Cardiac fibroblast (primary cell): ENCODE measurements around the gene EHD4.

Experiments used
- DNase-seq, 2 donors: peaks; one replicate each; pipeline versions ENCODE4 v3.0.0 to v3.0.0-alpha.2; 2010; ENCODE audit warnings: low read depth in 2 of 2
- H3K4me3 ChIP-seq, 2 donors: replicated peaks in 1 of 2; 1 replicate in 1 of 2; 2 replicates in 1 of 2; pipeline ENCODE4 v1.5.1; 2011; ENCODE audit warnings: low read depth in 2 of 2, low read length in 2 of 2, mild to moderate bottlenecking in 2 of 2, moderate library complexity in 1 of 2
- TF ChIP-seq, protein P1 (sequence below): IDR thresholded peaks from one replicate; pipeline ENCODE4 v1.5.1; 2011; ENCODE audit warnings: low read depth, mild to moderate bottlenecking, low read length, inconsistent platforms

The EHD4 gene

DNA sequence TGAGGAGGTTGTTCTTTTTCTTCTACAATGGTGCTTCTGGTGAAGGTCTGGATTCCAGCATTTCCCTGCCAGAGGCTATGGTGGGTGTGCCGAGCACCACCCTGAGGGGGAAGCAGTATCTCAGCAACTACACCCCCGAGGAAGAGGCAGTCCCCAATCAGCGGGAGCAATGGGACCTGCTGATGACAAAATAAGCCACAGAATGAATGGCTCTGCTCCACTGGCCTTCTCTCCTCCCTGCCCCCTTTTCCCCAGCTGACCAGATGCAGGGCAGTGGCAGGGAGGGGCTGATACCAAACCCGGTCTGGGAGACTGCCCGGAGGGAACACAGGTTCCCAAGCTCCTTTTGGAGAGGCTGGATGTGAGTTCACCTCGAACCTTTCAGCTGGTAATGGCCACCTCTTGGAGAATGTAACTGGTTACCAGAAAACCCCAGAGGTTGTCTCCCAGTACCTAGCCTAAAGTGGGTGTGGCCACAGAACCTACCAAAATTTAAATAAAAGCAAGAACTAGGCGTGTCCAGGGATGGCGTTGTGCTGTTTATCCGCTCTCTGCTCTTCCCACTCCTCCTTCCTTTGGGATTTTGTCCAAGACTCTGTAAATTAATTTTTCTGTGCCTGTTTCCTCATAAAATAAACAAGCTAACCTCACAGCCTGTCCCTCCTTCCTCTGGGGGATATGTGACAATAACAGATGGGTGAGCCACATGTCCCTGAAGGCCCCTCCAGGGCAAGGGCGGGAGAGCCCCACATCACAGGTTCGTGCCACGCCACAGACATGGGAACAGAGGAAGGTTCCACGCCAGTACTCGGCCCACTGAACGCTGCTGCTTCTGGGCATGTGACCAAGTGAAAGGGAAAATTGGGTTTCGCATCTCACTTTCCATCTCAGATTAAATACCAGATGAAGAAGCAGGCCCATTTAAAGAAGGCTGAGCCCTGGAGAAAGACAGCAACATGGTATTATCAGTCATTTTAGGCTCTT, 43.4 kb downstream of the EHD4 start:
- DNase-seq = no peak
- TF ChIP-seq, protein P1, sequence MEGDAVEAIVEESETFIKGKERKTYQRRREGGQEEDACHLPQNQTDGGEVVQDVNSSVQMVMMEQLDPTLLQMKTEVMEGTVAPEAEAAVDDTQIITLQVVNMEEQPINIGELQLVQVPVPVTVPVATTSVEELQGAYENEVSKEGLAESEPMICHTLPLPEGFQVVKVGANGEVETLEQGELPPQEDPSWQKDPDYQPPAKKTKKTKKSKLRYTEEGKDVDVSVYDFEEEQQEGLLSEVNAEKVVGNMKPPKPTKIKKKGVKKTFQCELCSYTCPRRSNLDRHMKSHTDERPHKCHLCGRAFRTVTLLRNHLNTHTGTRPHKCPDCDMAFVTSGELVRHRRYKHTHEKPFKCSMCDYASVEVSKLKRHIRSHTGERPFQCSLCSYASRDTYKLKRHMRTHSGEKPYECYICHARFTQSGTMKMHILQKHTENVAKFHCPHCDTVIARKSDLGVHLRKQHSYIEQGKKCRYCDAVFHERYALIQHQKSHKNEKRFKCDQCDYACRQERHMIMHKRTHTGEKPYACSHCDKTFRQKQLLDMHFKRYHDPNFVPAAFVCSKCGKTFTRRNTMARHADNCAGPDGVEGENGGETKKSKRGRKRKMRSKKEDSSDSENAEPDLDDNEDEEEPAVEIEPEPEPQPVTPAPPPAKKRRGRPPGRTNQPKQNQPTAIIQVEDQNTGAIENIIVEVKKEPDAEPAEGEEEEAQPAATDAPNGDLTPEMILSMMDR = no peak

DNA sequence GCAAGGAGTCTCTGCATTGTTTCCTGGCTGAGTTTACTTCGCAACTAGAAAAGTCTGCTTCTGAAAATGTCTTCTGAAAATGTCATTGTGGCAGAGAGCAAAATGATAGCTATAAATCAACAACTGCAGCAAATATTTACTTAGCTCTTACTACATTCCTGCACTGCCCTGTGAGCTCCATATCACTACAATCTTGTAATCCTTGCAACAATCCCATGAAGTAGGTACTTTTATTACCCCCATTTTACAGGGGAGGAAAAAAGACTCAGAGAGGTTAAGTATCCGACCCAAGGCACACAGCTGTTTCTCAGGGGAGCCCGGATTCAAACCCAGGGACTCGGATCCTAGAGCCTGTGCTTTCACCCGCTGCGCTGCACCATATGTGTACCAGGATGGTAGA, 44.3 kb downstream of the EHD4 start:
- no peak overlapping the region for H3K4me3 ChIP-seq
- DNase-seq = no peak
- TF ChIP-seq, protein P1 = no peak

More for the DNA sequence above, 43.4 kb downstream of the EHD4 start:
- no peak overlapping the region for H3K4me3 ChIP-seq

DNA sequence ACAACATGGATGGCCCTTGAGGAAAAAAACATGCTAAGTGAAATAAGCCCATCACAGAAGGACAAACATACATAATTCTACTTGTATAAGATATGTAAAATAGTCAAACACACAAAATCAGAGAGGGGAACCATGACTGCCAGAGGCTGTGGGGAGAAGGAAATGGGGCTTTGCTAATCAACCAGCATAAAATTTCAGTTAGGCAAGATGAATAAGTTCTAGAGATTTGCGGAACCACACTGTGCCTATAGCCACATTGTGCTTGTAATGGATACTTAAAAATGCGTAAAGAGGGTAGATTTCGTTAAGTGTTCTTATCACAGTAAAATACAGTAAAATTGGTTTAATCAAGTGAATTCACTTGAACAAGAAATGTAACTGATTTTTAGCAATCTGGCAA, 44.8 kb downstream of the EHD4 start:
- TF ChIP-seq, protein P1 = no peak
- DNase-seq = no peak

DNA sequence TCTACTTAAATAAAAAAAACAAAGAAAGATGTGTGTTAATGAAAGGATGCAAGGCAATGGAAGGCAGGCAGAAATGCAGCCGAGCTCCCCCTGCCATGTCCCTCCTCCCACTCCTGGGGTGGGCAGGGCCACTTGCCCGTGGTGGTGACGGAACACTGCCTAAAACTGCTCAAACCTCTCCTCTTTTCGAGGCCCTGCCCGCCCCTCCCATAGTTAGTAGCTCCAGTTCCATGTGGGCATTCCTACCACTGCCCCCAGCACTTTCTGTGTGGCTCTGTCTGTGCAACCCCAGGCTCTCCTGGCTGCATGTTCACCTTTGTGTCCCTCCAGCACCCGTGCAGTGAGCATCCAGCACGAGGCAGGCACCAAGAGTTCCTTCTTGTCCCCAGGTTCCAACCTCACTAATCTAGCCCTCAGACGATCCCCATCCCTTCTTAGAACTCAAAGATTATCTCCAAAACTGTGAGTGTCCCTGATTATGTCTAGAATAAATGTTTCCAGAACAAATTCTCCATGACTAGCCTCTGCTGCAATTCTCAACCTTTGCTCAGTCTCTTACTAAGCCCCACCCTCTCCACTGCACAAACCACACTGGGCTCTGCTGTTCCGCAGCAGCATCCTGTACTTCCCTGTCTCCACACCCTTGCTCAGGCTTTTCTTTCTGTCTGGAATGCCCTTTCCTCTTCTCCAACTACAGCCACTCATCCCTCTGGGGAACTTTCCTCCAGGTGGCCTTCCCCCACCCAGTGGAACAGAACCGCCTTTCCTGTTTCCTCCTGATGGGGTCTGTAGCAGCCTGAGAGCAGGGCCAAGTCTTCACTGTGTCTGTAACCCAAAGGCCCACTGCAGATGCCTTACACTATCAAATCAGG, 45.9 kb downstream of the EHD4 start:
- no peak overlapping the region for H3K4me3 ChIP-seq
- DNase-seq = peak; percentile 34 to 43
- TF ChIP-seq, protein P1 = no peak

More for the DNA sequence above, 44.8 kb downstream of the EHD4 start:
- H3K4me3 ChIP-seq = no peak overlapping the region

DNA sequence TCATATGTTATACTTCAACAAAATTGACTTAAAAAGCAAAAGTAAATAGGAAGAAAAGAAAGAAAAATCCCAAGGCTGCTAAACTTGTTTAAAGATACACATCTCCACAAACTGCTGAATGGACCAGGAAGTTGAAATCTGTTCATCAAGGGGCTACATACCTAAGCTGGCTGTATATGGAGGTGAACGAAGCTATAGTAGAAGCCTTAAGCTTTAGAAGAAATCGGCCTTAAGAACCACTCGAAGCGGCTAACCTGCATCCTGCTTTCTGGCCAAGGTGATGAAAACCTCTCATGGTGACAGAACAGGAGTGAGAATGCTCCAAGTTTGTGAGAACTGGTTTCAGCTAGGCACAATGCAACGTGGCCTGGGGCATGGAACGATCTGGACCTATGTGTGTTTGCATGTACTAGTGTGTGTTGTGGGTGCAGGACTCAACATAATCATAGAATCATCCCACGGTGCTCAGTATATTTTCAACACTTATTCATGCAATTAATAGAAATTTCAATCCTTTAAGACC, 47.2 kb downstream of the EHD4 start:
- TF ChIP-seq, protein P1 = no peak
- DNase-seq = no peak
- no peak overlapping the region for H3K4me3 ChIP-seq

DNA sequence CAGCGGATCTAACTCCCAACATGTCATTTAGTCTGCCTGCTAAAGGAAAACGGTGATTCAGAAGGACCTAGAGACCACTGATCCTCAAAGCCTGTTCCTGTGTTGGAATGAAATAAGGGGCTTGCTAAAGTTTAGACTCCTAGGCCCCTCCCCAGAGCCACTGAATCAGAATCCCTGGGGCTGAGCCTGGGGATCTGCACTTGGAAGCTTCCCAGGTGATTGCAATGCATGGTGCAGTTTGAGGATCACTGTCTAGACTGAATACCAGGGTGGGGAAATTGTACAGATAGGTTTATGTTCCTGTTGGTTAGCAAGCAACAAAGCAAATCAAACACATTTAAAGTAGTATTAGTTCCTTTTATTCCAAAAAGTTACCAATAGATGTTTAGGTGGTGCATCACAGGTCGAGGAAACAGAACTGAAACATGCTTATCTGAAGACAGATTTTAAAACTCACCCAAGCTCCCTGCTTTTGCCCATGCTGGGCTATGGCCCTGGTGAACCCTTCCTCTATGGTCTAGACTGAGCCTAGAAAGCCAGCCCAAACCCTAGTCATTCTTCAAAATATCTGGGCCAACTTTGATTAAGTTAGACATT, 48.9 kb downstream of the EHD4 start:
- no peak overlapping the region for H3K4me3 ChIP-seq
- TF ChIP-seq, protein P1 = no peak
- no peak for DNase-seq
